BE2C (cell line): Measurements from ENCODE around the gene MEIS2.
A peak's percentile ranks its signal among the peaks of the same experiment; 100 is the strongest.

ENCODE experiments used
- DNase-seq: peaks from one replicate; pipeline ENCODE4 v3.0.0-alpha.2; 2020
- H3K27me3 ChIP-seq: fragments of 250-450 bp; sonication (Bioruptor Pico); 2 replicates; pipeline ENCODE4 v1.5.1; 2020; ENCODE audit warnings: mild to moderate bottlenecking
- H3K36me3 ChIP-seq: fragments of 250-450 bp; sonication (Bioruptor Pico); 2 replicates; pipeline ENCODE4 v1.5.1; 2020; ENCODE audit warnings: mild to moderate bottlenecking
- H3K4me1 ChIP-seq: fragments of 250-450 bp; sonication (Bioruptor Pico); 2 replicates; pipeline ENCODE4 v1.5.1; 2020
- H3K4me3 ChIP-seq: 2 replicates; pipeline ENCODE4 v1.5.1; 2011; ENCODE audit warnings: low read depth, low read length
- H3K9me3 ChIP-seq: fragments of 250-450 bp; sonication (Bioruptor Pico); 2 replicates; pipeline ENCODE4 v1.5.1; 2020
- CTCF ChIP-seq: IDR thresholded peaks from 2 replicates; pipeline ENCODE4 v1.5.1; 2012; ENCODE audit warnings: mild to moderate bottlenecking, low read depth, low read length

The MEIS2 gene

GRCh38 chr15:36924034-36924433 lies 176.3 kb downstream of the MEIS2 start:
- Histone ChIP-seq H3K36me3 (peaks cover 29% of the 10 kb centered on the region), H3K27me3 (no peaks in the 10 kb centered on the region), H3K4me3 (no peak overlapping the region), H3K9me3 (no peaks in the 10 kb centered on the region), H3K4me1 (peaks cover 33% of the 10 kb centered on the region)
- TF ChIP-seq CTCF: no peak
- peak; percentile 66 for DNase-seq

GRCh38 chr15:36921484-36922091 lies 178.8 kb downstream of the MEIS2 start:
- DNase-seq: no peak
- Histone ChIP-seq H3K4me1 (peaks cover 29% of the 10 kb centered on the region), H3K4me3 (no peak overlapping the region), H3K36me3 (peaks cover 34% of the 10 kb centered on the region), H3K27me3 (no peaks in the 10 kb centered on the region), H3K9me3 (no peaks in the 10 kb centered on the region)
- TF ChIP-seq CTCF: no peak

GRCh38 chr15:36917411-36918267 lies 182.7 kb downstream of the MEIS2 start:
- no peaks in the 10 kb centered on the region for H3K27me3 ChIP-seq
- no peak for TF ChIP-seq CTCF
- peaks cover 26% of the 10 kb centered on the region for H3K36me3 ChIP-seq
- H3K4me3 ChIP-seq: no peak overlapping the region
- DNase-seq: no peak
- H3K9me3 ChIP-seq: no peaks in the 10 kb centered on the region
- H3K4me1 ChIP-seq: peaks cover 3% of the 10 kb centered on the region; the same call in 1 of the 2 replicates

GRCh38 chr15:36914960-36915808 lies 185.2 kb downstream of the MEIS2 start:
- peaks cover 3% of the 10 kb centered on the region; the same call in 1 of the 2 replicates for H3K4me1 ChIP-seq

GRCh38 chr15:36914466-36914865 lies 185.9 kb downstream of the MEIS2 start:
- Histone ChIP-seq H3K27me3 (no peaks in the 10 kb centered on the region), H3K4me1 (peaks cover 3% of the 10 kb centered on the region; the same call in 1 of the 2 replicates), H3K36me3 (peaks cover 14% of the 10 kb centered on the region), H3K9me3 (no peaks in the 10 kb centered on the region), H3K4me3 (no peak overlapping the region)
- TF ChIP-seq CTCF: no peak
- no peak for DNase-seq

More at GRCh38 chr15:36914960-36915808, 185.2 kb downstream of the MEIS2 start:
- Histone ChIP-seq H3K4me3 (no peak overlapping the region), H3K27me3 (no peaks in the 10 kb centered on the region), H3K9me3 (no peaks in the 10 kb centered on the region), H3K36me3 (peaks cover 14% of the 10 kb centered on the region)
- no peak for TF ChIP-seq CTCF
- no peak for DNase-seq
